OCI-M1 (cell line): Measurements from ENCODE around the gene TRIB2.

ENCODE experiments used
- DNase-seq: peaks from one replicate; lab custom pipeline; 2025; lab: John Stamatoyannopoulos, UW

Gene TRIB2

GRCh38 chr2:12778811-12779579 lies 62.3 kb downstream of the TRIB2 start:
- DNase-seq, result no peak

DNA sequence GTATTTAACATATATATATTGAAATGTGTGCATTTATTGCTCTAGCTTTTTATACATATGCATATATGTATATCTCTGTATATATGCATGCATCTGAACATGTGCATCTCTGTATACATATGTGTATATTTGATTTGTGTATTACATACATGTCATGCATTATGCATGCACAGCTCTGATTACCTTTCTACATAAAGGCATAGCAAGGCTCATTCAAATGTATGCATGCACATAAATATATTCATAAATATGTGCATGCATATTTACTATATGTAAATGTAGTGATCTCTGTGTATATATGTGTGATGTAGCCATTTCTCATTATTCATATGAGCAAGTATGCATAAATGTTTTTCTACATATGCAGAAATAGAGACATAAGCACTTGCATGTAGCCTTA lies 64.6 kb downstream of the TRIB2 start:
- no peak for DNase-seq

GRCh38 chr2:12787891-12788801 lies 71.4 kb downstream of the TRIB2 start:
- no peak for DNase-seq

GRCh38 chr2:12791906-12792305 lies 75.2 kb downstream of the TRIB2 start:
- no peak for DNase-seq
